Keratinocyte (primary cell): ENCODE measurements around the gene CFAP157.

Experiments used
- CTCF ChIP-seq, 3 experiments: IDR thresholded peaks in 1 of 3; conservative IDR thresholded peaks in 1 of 3; optimal IDR thresholded peaks in 1 of 3; 2 replicates in 2 of 3; 3 replicates in 1 of 3; pipeline versions ENCODE3 to v1.5.1; 2011; ENCODE audit warnings: low read length in 3 of 3, mild to moderate bottlenecking in 3 of 3, moderate library complexity in 2 of 3, control low read depth in 1 of 3, inconsistent platforms in 1 of 3; ENCODE audit not compliant: insufficient read depth in 2 of 3; ENCODE audit errors: extremely low read depth in 1 of 3
- EZH2 ChIP-seq: IDR thresholded peaks from one replicate; pipeline ENCODE4 v1.6.1; 2012; ENCODE audit warnings: inconsistent platforms, mild to moderate bottlenecking, low read length, moderate library complexity

DNA sequence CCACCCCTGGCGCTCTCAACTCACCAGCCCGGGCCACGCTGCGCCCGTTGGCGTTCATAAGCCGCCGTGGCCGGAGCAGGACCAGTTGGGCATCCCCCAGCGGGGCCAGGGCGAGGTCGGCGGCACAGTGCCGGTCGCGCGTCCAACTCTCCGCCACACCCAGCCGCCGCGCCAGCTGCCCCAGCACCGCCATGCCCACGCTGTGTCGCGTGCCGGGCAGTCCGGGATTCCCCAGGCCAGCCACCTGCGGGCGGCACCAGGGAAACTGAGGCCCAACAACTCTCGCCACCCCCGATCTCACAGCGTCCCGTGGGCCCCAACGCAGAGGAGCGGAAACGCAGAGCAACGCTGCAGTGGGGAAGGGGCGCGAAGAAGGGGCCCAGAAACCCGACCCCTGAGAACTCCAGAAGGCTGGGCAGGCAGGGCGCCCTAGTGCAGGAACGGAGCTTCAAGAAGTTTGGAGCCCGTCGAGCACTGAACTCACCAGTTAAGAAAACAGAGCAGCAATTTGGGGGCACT lies 8.2 kb downstream of the CFAP157 start:
- TF ChIP-seq CTCF (optimal IDR thresholded peaks at IDR 0.05 in 1 of 3, IDR thresholded peaks at IDR 0.05 in 1 of 3, conservative IDR thresholded peaks at IDR 0.05 in 1 of 3; ENCODE audit: extremely low read depth in 1 of 3, insufficient read depth in 2 of 3, low read length in 3 of 3) (no peak), EZH2 (no peak)
